ENCODE results near the gene MCMBP. TPM values are rescaled to one million over a fixed set of nuclear protein-coding genes. Genes with fewer than 3 reads are reported as not detected.
A peak's percentile ranks its signal among the peaks of the same experiment; 100 is the strongest.

The MCMBP gene
- 10 to 100 TPM; 22.0 to 39.4 (median 29.7) TPM for total RNA-seq
- polyA plus RNA-seq = 10 to 100 TPM in 1 of 2 donors, 1 to 10 TPM in 1; 8.7 to 34.5 TPM
- long read RNA-seq, donor 1, full-length matches to known transcripts = 40 of 49 reads
- long read RNA-seq, donor 1, partial matches to known transcripts = 5 of 49 reads
- long read RNA-seq, donor 1, other reads (novel, unspliced or antisense) = 4 of 49 reads
- long read RNA-seq, donor 2, full-length matches to known transcripts = 5 of 15 reads
- long read RNA-seq, donor 2, partial matches to known transcripts = 4 of 15 reads
- long read RNA-seq, donor 2, other reads (novel, unspliced or antisense) = 6 of 15 reads
- long read RNA-seq, donor 3, full-length matches to known transcripts = 42 of 53 reads
- long read RNA-seq, donor 3, partial matches to known transcripts = 5 of 53 reads
- long read RNA-seq, donor 3, other reads (novel, unspliced or antisense) = 6 of 53 reads

- no peaks in the 10 kb centered on the region for H3K9me3 ChIP-seq
- peak within 1 kb of the TSS; percentile 80 to 98 (median 93) for H3K27ac ChIP-seq
- DNase-seq (no peak), ATAC-seq (no peak)
- peaks cover 4 to 50% (median 20%) of the 10 kb centered on the region in 12 donors for H3K4me1 ChIP-seq
- H3K27me3 ChIP-seq = no peaks in the 10 kb centered on the region
- 0 to 1% (median 0%) methylated on average over 11 to 42 of the region's 42 CpGs for WGBS, 4 donors
- no peaks in the 10 kb centered on the region for H3K36me3 ChIP-seq
- peak within 1 kb of the TSS; percentile 70 to 95 (median 82) for H3K4me3 ChIP-seq
- intact Hi-C loops (cut with DNase I) = loop anchor here in 4 of 10 donors (5.0 kb wide), 4 partner anchors 145 to 275 kb away; partner anchors contain the start of genes BAG3 (in 1 of the 4), INPP5F (in 1 of the 4) and TIAL1 (in 1 of the 4)
- TF ChIP-seq POLR2A (IDR thresholded peaks at IDR 0.05) = peak in 1 of 2 donors; percentile 84
- TF ChIP-seq CTCF (IDR thresholded peaks at IDR 0.05) = no peak
Measured at GRCh38 chr10:119872610-119872859, at the start of gene MCMBP. TSS of gene MCMBP (minus strand) at chr10:119872843. CDS start at chr10:119872584, 259 bp downstream.

- peaks cover 0 to 17% (median 0%) of the 10 kb centered on the region in 12 donors for H3K4me1 ChIP-seq
- peak overlapping the region in 1 of 12 donors; percentile 50 for H3K27ac ChIP-seq
- WGBS, 4 donors = 83 to 91% (median 87%) methylated on average over 1 of the region's 1 CpG
- ATAC-seq (no peak), DNase-seq (no peak)
- intact Hi-C loops (cut with DNase I) = no loop called here
- H3K4me3 ChIP-seq = no peak overlapping the region
- H3K36me3 ChIP-seq = peaks cover 0 to 100% (median 98%) of the 10 kb centered on the region in 9 donors
- no peaks in the 10 kb centered on the region for H3K27me3 ChIP-seq
- H3K9me3 ChIP-seq = no peaks in the 10 kb centered on the region
- TF ChIP-seq POLR2A (IDR thresholded peaks at IDR 0.05) (no peak), CTCF (IDR thresholded peaks at IDR 0.05) (no peak)
Measured at GRCh38 chr10:119919826-119920225, 47.2 kb upstream of the MCMBP start.

- WGBS, 4 donors = 90 to 96% (median 95%) methylated on average over 3 of the region's 3 CpGs
- Histone ChIP-seq H3K4me1 (peaks cover 0 to 17% (median 0%) of the 10 kb centered on the region in 12 donors), H3K27me3 (no peaks in the 10 kb centered on the region), H3K4me3 (no peak overlapping the region), H3K27ac (peak overlapping the region in 1 of 12 donors; percentile 50), H3K36me3 (peaks cover 0 to 100% (median 98%) of the 10 kb centered on the region in 9 donors), H3K9me3 (no peaks in the 10 kb centered on the region)
- intact Hi-C loops (cut with DNase I) = no loop called here
- DNase-seq (no peak), ATAC-seq (no peak)
- TF ChIP-seq CTCF (IDR thresholded peaks at IDR 0.05) (no peak), POLR2A (IDR thresholded peaks at IDR 0.05) (no peak)
Measured at GRCh38 chr10:119919271-119919670, 46.6 kb upstream of the MCMBP start.

- no peak for ATAC-seq
- H3K36me3 ChIP-seq = peaks cover 0 to 100% (median 99%) of the 10 kb centered on the region in 9 donors
- no peak for TF ChIP-seq POLR2A (IDR thresholded peaks at IDR 0.05)
- TF ChIP-seq CTCF (IDR thresholded peaks at IDR 0.05) = peak in 1 of 12 donors; percentile 7
- no peak overlapping the region for H3K27ac ChIP-seq
- intact Hi-C loops (cut with DNase I) = no loop called here
- no peak overlapping the region for H3K4me3 ChIP-seq
- no peaks in the 10 kb centered on the region for H3K27me3 ChIP-seq
- no peaks in the 10 kb centered on the region for H3K9me3 ChIP-seq
- peaks cover 0 to 17% (median 0%) of the 10 kb centered on the region in 12 donors for H3K4me1 ChIP-seq
- no peak for DNase-seq
- WGBS, 4 donors = 83 to 85% (median 85%) methylated on average over 3 of the region's 3 CpGs
Measured at GRCh38 chr10:119917777-119918176, 45.1 kb upstream of the MCMBP start.

All from heart left ventricle (tissue), 16 donors.